Upper lobe of left lung (tissue), 4 donors: ENCODE data around the gene ERN2.

Source experiments
- CTCF ChIP-seq, 6 experiments: fragments of 450-650 bp in 4 of 6; fragments of 200-600 bp in 2 of 6; sonication (generic) in 2 of 6; IDR thresholded peaks; one replicate each; pipeline ENCODE4 v1.5.1; 2016 to 2019; ENCODE audit warnings: antibody characterized with exemption in 6 of 6
- POLR2AphosphoS5 ChIP-seq, 2 donors: sonication (generic); formaldehyde crosslinking; IDR thresholded peaks; one replicate each; pipeline ENCODE4 v1.5.1; 2017; ENCODE audit warnings: antibody characterized with exemption in 2 of 2

- TF ChIP-seq CTCF (IDR thresholded peaks at IDR 0.05) (no peak), POLR2AphosphoS5 (IDR thresholded peaks at IDR 0.05) (no peak)
These were observed 45.7 kb downstream of the ERN2 start for GRCh38 chr16:23667355-23667659.
